Measurements from ENCODE around the gene FSIP1. TPM values are rescaled to one million over a fixed set of nuclear protein-coding genes. Genes with fewer than 3 reads are reported as not detected.

FSIP1 gene
- polyA plus RNA-seq, 1 experiment: 0.22 TPM

DNA sequence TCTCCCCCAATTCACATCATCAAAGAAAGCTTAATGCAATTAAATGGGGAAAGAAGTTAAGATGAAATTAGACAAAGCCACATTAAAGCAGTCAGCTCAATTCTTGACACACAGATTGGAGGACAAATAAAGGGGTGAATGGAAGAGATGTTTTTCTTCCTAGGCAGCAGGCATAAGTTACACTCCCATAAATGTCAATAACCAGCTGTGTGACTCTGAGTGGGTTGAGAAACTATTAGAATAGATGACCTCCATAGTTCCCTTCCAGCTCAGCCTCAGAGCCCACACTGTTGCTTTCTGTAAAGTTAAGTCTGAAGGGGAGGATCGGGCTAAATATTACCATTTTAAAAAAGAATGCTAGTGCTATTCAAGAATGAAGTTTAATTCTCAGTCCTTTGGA, 130.8 kb downstream of the FSIP1 start:
- Histone ChIP-seq H3K4me3 (ENCODE audit: low read depth, low read length) (no peak overlapping the region), H3K27me3 (ENCODE audit: control insufficient read depth, insufficient read depth, low read length) (no peaks in the 10 kb centered on the region), H3K36me3 (ENCODE audit: control insufficient read depth, insufficient read depth, low read length) (no peaks in the 10 kb centered on the region)
- CTCF ChIA-PET: no interaction called here
- POLR2A ChIA-PET: interaction anchor here (0.5 kb wide), 1 partner anchor 14 kb away, joined by 3 read pairs; no protein-coding TSS in a partner anchor
- no peak for DNase-seq (ENCODE audit: low read depth)
- TF ChIP-seq, protein P1, sequence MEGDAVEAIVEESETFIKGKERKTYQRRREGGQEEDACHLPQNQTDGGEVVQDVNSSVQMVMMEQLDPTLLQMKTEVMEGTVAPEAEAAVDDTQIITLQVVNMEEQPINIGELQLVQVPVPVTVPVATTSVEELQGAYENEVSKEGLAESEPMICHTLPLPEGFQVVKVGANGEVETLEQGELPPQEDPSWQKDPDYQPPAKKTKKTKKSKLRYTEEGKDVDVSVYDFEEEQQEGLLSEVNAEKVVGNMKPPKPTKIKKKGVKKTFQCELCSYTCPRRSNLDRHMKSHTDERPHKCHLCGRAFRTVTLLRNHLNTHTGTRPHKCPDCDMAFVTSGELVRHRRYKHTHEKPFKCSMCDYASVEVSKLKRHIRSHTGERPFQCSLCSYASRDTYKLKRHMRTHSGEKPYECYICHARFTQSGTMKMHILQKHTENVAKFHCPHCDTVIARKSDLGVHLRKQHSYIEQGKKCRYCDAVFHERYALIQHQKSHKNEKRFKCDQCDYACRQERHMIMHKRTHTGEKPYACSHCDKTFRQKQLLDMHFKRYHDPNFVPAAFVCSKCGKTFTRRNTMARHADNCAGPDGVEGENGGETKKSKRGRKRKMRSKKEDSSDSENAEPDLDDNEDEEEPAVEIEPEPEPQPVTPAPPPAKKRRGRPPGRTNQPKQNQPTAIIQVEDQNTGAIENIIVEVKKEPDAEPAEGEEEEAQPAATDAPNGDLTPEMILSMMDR (IDR thresholded peaks at IDR 0.05; ENCODE audit: insufficient read depth, low read depth, low read length): no peak

DNA sequence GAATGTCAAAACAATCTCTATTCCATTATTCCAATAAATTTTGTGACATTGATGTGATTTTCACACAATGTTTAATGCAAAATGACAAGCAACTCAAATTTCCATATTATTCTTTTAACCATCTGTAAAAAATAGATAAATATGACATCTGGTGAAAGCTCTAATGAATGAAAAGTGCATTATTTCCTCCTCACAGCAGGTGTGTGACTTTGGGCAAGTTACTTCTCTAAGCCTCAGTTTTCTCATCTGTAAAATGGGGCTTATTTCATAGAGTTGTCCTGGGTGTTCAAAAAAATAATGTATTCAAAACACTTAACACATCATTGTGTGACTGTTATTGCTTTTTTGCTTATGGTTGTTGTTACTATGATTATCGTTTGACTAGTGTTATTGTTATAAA, 131.3 kb downstream of the FSIP1 start:
- Histone ChIP-seq H3K36me3 (ENCODE audit: control insufficient read depth, insufficient read depth, low read length) (no peaks in the 10 kb centered on the region), H3K4me3 (ENCODE audit: low read depth, low read length) (no peak overlapping the region), H3K27me3 (ENCODE audit: control insufficient read depth, insufficient read depth, low read length) (no peaks in the 10 kb centered on the region)
- ChIA-PET CTCF (no interaction called here), POLR2A (interaction anchor here (0.5 kb wide), 1 partner anchor 14 kb away, joined by 3 read pairs; no protein-coding TSS in a partner anchor)
- no peak for DNase-seq (ENCODE audit: low read depth)
- TF ChIP-seq, protein P1 (IDR thresholded peaks at IDR 0.05; ENCODE audit: insufficient read depth, low read depth, low read length): no peak

DNA sequence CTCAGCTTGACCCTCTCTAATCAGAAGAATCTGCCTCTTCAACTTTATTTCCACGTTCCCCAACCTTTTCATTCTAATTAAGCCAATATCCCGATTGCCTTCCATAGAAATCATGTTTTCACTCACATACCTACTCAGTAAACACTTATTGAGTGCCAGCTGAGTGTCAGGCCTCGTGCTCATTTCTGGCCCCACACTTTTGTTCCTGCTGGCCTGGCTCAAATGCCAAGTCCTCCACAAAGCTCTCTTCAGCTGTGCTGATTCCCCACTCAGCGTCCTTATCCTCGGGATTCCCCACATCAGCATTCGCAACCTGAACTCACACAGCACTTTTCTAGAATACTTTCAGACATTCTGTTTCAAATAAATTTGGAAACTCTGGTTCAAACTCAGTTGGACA, 132.9 kb downstream of the FSIP1 start:
- ChIA-PET CTCF (interaction anchor here (0.7 kb wide), 1 partner anchor 85 kb away, joined by 3 read pairs; no protein-coding TSS in a partner anchor), POLR2A (no interaction called here)
- H3K27me3 ChIP-seq (ENCODE audit: control insufficient read depth, insufficient read depth, low read length): no peaks in the 10 kb centered on the region
- no peak for DNase-seq (ENCODE audit: low read depth)
- TF ChIP-seq, protein P1 (IDR thresholded peaks at IDR 0.05; ENCODE audit: insufficient read depth, low read depth, low read length): no peak
- no peak overlapping the region for H3K4me3 ChIP-seq (ENCODE audit: low read depth, low read length)
- H3K36me3 ChIP-seq (ENCODE audit: control insufficient read depth, insufficient read depth, low read length): no peaks in the 10 kb centered on the region

DNA sequence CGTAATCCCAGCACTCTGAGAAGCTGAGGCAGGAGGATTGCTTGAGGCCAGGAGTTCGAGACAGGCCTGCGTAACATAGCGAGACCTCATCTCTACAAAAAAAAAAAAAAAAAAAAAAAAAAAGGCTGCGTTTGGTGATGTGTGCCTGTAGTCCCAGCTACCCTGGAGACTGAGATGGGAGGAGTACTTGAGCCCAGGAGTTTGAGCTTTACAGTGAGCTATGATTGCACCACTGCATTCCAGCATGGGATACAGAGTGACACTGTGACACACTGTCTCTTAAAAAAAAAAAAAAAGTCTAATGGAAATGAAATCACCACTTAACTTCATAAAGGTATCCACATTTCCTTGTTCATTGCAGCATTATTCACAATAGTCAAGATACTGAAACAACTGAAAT, 136.2 kb downstream of the FSIP1 start:
- TF ChIP-seq, protein P1 (IDR thresholded peaks at IDR 0.05; ENCODE audit: insufficient read depth, low read depth, low read length): no peak
- H3K27me3 ChIP-seq (ENCODE audit: control insufficient read depth, insufficient read depth, low read length): no peaks in the 10 kb centered on the region
- CTCF ChIA-PET: no interaction called here
- no peaks in the 10 kb centered on the region for H3K36me3 ChIP-seq (ENCODE audit: control insufficient read depth, insufficient read depth, low read length)
- H3K4me3 ChIP-seq (ENCODE audit: low read depth, low read length): no peak overlapping the region
- DNase-seq (ENCODE audit: low read depth): no peak
- POLR2A ChIA-PET: no interaction called here

DNA sequence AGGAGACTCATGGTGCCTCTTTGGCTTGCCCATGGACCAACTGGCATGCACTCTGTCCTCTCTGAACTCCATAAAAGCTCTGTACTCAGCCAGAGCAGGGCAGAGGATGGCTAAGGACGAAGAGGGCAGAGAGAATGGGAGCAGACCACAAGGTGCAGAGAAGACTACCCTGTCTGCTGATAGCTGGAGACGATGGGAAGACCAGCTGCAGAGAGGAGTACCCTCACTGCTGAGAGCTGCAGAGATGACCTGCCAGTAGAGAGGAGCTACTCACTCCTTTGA, 136.7 kb downstream of the FSIP1 start:
- ChIA-PET POLR2A (no interaction called here), CTCF (interaction anchor here (0.6 kb wide), 1 partner anchor 376 kb away, joined by 4 read pairs; no protein-coding TSS in a partner anchor)
- no peaks in the 10 kb centered on the region for H3K36me3 ChIP-seq (ENCODE audit: control insufficient read depth, insufficient read depth, low read length)
- H3K27me3 ChIP-seq (ENCODE audit: control insufficient read depth, insufficient read depth, low read length): no peaks in the 10 kb centered on the region
- DNase-seq (ENCODE audit: low read depth): no peak
- TF ChIP-seq, protein P1 (IDR thresholded peaks at IDR 0.05; ENCODE audit: insufficient read depth, low read depth, low read length): no peak
- H3K4me3 ChIP-seq (ENCODE audit: low read depth, low read length): no peak overlapping the region

Data from BJ (cell line).